ENCODE data around the gene RNASET2.
"Not testable (repeated sequence)": the region's sequence is repeated elsewhere in the genome, so short reads cannot be mapped to it uniquely, and the experiment has no call there.

RNASET2 gene

DNA sequence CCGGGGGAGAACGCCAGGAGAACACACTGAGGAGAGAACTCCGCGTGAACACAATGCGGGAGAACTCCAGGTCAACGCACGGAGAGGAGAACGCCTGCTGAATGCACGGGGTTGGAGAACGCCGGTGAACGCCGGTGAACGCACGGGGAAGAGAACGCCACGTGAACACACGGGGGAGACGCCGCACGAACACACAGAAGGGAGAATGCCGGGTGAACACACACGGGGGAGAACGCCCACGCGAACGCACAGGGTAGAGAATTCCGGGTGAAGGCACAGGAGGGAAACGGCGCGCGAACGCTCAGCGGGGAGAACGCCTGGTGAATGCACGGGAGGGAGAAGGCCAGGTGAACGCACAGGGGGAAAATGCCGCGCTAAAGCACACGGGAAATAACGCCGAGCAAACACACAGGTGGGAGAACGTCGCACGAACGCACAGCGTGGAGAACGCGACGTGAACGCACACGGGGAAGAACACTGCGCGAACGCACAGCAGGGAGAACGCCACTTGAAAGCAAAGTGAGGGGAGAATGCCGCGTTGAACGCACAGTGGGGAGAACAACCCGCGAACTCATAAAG lies 56.1 kb downstream of the RNASET2 start:
- DNase-seq = no peak

DNA sequence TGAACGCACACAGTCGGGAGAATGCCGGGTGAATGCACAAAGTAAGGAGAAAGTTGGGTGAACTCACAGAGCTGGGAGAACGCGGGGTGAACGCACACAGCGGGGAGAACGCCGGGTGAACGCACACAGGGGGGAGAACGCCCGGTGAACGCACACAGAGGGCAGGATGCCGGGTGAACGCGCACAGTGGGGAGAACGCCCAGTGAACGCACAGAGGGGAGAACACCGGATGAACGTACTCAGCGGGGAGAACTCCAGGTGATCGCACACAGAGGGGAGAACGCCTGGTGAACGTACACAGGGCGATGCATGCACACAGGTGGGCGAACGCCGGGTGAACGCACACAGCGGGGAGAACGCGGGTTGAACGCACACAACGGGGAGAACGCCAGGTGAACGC lies 57.4 kb downstream of the RNASET2 start:
- no peak for DNase-seq

DNA sequence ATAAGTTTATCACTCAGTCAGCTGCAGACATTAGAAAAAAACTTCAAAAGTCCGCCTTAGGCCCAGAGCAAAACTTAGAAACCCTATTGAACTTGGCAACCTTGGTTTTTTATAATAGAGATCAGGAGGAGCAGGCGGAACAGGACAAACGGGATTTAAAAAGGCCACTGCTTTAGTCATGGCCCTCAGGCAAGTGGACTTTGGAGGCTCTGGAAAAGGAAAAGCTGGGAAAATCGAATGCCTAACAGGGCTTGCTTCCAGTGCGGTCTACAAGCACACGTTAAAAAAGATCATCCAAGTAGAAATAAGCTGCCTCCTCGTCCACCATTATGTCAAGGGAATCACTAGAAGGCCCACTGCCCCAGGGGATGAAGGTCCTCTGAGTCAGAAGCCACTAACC lies 61.7 kb downstream of the RNASET2 start:
- not testable (repeated sequence) for DNase-seq

DNA sequence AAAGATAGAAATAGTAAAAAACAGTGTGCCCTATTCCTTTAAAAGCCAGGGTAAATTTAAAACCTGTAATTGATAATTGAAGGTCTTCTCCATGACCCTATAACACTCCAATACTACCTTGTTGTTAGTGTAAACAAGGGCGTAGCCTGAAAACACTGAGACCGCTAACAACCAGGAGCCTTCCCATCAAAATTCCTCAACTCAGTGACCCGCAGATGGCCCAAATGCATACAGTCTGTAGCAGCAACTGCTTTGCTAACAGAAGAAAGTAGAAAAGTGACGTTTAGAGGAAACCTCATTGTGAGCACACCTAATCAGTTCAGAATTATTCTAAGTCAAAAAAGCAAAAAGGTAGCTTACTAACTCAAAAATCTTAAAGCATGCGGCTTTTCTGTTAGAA lies 63.9 kb downstream of the RNASET2 start:
- DNase-seq = not testable (repeated sequence)

DNA sequence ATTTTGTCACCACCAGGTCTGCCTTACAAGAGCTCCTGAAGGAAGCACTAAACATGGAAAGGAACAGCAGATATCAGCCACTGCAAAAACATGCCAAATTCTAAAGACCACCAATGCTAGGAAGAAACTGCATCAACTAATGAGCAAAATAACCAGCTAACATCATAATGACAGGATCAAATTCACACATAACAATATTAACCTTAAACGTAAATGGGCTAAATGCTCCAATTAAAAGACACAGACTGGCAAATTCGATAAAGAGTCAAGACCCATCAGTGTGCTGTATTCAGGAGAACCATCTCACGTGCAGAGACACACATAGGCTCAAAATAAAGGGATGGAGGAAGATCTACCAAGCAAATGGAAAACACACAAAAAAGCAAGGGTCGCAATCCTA lies 69.6 kb downstream of the RNASET2 start:
- not testable (repeated sequence) for DNase-seq

DNA sequence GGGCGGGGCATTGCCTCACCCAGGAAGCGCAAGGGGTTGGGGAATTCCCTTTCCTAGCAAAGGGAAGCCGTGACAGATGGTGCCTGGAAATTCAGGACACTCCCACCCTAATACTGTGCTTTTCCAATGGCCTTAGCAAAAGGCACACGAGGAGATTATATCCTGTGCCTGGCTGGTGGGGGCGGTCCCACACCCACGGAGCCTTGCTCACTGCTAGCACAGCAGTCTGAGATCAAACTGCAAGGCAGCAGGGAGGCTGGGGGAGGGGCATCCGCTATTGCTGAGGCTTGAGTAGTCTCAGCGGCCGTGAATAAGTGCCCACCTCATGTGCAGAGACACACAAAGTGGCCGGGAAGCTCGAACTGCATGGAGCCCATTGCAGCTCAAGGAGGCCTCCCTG lies 71.4 kb downstream of the RNASET2 start:
- not testable (repeated sequence) for DNase-seq

DNA sequence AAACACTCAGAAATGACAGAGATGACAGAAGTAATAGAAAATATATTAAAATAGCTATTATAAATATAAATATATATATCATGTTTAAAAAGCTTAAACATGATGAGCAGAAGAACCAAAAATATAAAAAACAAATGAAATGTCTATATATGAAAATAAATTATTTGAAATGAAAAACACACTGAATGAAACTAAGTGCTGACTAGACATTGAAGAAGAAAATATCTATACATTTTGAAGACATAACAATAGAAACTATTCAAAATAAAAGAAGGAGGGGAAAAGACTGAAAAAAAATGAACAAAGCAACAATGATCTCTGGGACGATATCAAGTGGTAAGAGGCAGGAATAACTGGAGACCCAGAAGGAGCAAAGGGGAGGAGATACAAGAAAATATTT lies 76.8 kb downstream of the RNASET2 start:
- DNase-seq = no peak

Data from stimulated activated CD4-positive, alpha-beta T cell treated with anti-CD3 and anti-CD28 coated beads, Interleukin-12 subunit alpha, Interleukin-12 subunit beta, amount 100 ng/mL, for 4 hours (primary cell).